Keratinocyte (primary cell): ENCODE measurements around the gene HMGB1. TPM values are rescaled to one million over a fixed set of nuclear protein-coding genes. Genes with fewer than 3 reads are reported as not detected.

ENCODE experiments used
- DNase-seq: peaks from one replicate; pipeline ENCODE4 v3.0.0-alpha.2; 2011; ENCODE audit warnings: low read depth, missing footprints, low spot score
- FAIRE-seq: peaks from 2 replicates; lab custom pipeline; 2011; peaks lifted over from hg19 to GRCh38; lab: Jason Lieb, UNC
- H2AFZ ChIP-seq: 2 replicates; pipeline ENCODE4 v1.6.0; 2012; ENCODE audit warnings: low read length, control low read depth, inconsistent platforms; ENCODE audit not compliant: control insufficient read depth
- H3K27ac ChIP-seq: 2 replicates; pipeline ENCODE4 v1.5.1; 2011; ENCODE audit warnings: low read length; ENCODE audit not compliant: control insufficient read depth, insufficient read depth
- H3K27me3 ChIP-seq: 3 replicates; pipeline ENCODE4 v1.6.0; 2011; ENCODE audit warnings: low read length; ENCODE audit not compliant: control insufficient read depth, insufficient read depth; ENCODE audit errors: extremely low read depth
- H3K36me3 ChIP-seq, 2 experiments: 2 replicates in 1 of 2; 3 replicates in 1 of 2; pipeline ENCODE4 v1.5.1; 2011; ENCODE audit warnings: low read length in 2 of 2, mild to moderate bottlenecking in 1 of 2; ENCODE audit not compliant: control insufficient read depth in 2 of 2, insufficient read depth in 2 of 2; ENCODE audit errors: extremely low read depth in 1 of 2
- H3K4me1 ChIP-seq: 3 replicates; pipeline ENCODE4 v1.5.1; 2011; ENCODE audit warnings: low read length; ENCODE audit not compliant: control insufficient read depth, insufficient read depth; ENCODE audit errors: extremely low read depth
- H3K4me2 ChIP-seq: 3 replicates; pipeline ENCODE4 v1.6.0; 2011; ENCODE audit warnings: low read depth, low read length; ENCODE audit not compliant: control insufficient read depth, insufficient read depth; ENCODE audit errors: extremely low read depth
- H3K4me3 ChIP-seq, 3 experiments: fragments of 200-600 bp in 1 of 3; sonication (generic) in 1 of 3; 2 replicates in 2 of 3; 3 replicates in 1 of 3; pipeline ENCODE4 v1.5.1; 2011 to 2016; ENCODE audit warnings: low read length in 3 of 3, mild to moderate bottlenecking in 3 of 3, control low read depth in 2 of 3, inconsistent platforms in 1 of 3, low read depth in 1 of 3, mixed read lengths in 1 of 3, mixed run types in 1 of 3, moderate library complexity in 1 of 3; ENCODE audit not compliant: control insufficient read depth in 2 of 3, insufficient read depth in 2 of 3; ENCODE audit errors: extremely low read depth in 1 of 3
- H3K79me2 ChIP-seq: 2 replicates; pipeline ENCODE4 v1.6.0; 2012; ENCODE audit warnings: low read length; ENCODE audit not compliant: control insufficient read depth, insufficient read depth
- H3K9ac ChIP-seq: 3 replicates; pipeline ENCODE4 v1.6.0; 2011; ENCODE audit warnings: low read length; ENCODE audit not compliant: control insufficient read depth, insufficient read depth; ENCODE audit errors: extremely low read depth
- H3K9me1 ChIP-seq: 3 replicates; pipeline ENCODE4 v1.6.0; 2011; ENCODE audit warnings: low read length; ENCODE audit not compliant: control insufficient read depth, insufficient read depth; ENCODE audit errors: extremely low read depth
- H3K9me3 ChIP-seq: 2 replicates; pipeline ENCODE4 v1.5.1; 2012; ENCODE audit warnings: low read depth, low read length; ENCODE audit not compliant: control insufficient read depth
- H4K20me1 ChIP-seq: 3 replicates; pipeline ENCODE4 v1.6.0; 2011; ENCODE audit warnings: low read length; ENCODE audit not compliant: control insufficient read depth, insufficient read depth; ENCODE audit errors: extremely low read depth
- EZH2 ChIP-seq: IDR thresholded peaks from one replicate; pipeline ENCODE4 v1.6.1; 2012; ENCODE audit warnings: inconsistent platforms, mild to moderate bottlenecking, low read length, moderate library complexity
- dilution Hi-C: fragments of 300-500 bp; cut with MboI; formaldehyde crosslinking; loops from one replicate; pipeline ENCODE4 v1.7.0; 2020; ENCODE audit warnings: low sequenced_read_pairs; ENCODE audit not compliant: extremely low pct_ligation_motif_present
- polyA plus RNA-seq, 5 experiments: library from polyadenylated mRNA; depleted of rRNA in 3 of 5; stranded (reverse) in 3 of 5; stranded (forward) in 1 of 5; unstranded in 1 of 5; fragments of >200 nt; gene quantifications; 1 replicate in 1 of 5; 2 replicates in 3 of 5; 3 replicates in 1 of 5; pipeline versions ENCODE4 v1.2.1 to v1.2.3, GENCODE V29; 2011 to 2012; ENCODE audit warnings: missing spikeins in 2 of 5, low read depth in 1 of 5, low replicate concordance in 1 of 5
- TF ChIP-seq, protein P1 (sequence below), 3 experiments: IDR thresholded peaks in 1 of 3; conservative IDR thresholded peaks in 1 of 3; optimal IDR thresholded peaks in 1 of 3; 2 replicates in 2 of 3; 3 replicates in 1 of 3; pipeline versions ENCODE3 to v1.5.1; 2011; ENCODE audit warnings: low read length in 3 of 3, mild to moderate bottlenecking in 3 of 3, moderate library complexity in 2 of 3, control low read depth in 1 of 3, inconsistent platforms in 1 of 3; ENCODE audit not compliant: insufficient read depth in 2 of 3; ENCODE audit errors: extremely low read depth in 1 of 3

The HMGB1 gene
- polyA plus RNA-seq, 1 donor (not counting 4 experiments of a cell fraction or from before 2014, with no cell fraction given) = 221 TPM

GRCh38 chr13:30479883-30480219, 14.1 kb upstream of the HMGB1 start:
- DNase-seq (no peak), FAIRE-seq (no peak)
- no peak overlapping the region for H3K4me3 ChIP-seq
- dilution Hi-C loops = no loop called here
- no peak for TF ChIP-seq EZH2
- TF ChIP-seq, protein P1, sequence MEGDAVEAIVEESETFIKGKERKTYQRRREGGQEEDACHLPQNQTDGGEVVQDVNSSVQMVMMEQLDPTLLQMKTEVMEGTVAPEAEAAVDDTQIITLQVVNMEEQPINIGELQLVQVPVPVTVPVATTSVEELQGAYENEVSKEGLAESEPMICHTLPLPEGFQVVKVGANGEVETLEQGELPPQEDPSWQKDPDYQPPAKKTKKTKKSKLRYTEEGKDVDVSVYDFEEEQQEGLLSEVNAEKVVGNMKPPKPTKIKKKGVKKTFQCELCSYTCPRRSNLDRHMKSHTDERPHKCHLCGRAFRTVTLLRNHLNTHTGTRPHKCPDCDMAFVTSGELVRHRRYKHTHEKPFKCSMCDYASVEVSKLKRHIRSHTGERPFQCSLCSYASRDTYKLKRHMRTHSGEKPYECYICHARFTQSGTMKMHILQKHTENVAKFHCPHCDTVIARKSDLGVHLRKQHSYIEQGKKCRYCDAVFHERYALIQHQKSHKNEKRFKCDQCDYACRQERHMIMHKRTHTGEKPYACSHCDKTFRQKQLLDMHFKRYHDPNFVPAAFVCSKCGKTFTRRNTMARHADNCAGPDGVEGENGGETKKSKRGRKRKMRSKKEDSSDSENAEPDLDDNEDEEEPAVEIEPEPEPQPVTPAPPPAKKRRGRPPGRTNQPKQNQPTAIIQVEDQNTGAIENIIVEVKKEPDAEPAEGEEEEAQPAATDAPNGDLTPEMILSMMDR (optimal IDR thresholded peaks at IDR 0.05 in 1 of 3, IDR thresholded peaks at IDR 0.05 in 1 of 3, conservative IDR thresholded peaks at IDR 0.05 in 1 of 3; ENCODE audit: extremely low read depth in 1 of 3, insufficient read depth in 2 of 3, low read length in 3 of 3) = no peak
- no peak overlapping the region for H3K4me2 ChIP-seq
- H3K27ac ChIP-seq = no peak overlapping the region
- no peaks in the 10 kb centered on the region for H3K79me2 ChIP-seq
- H2AFZ ChIP-seq = no peak overlapping the region
- no peaks in the 10 kb centered on the region for H3K27me3 ChIP-seq
- H3K36me3 ChIP-seq = no peaks in the 10 kb centered on the region
- H3K4me1 ChIP-seq = peaks cover 11% of the 10 kb centered on the region
- H3K9ac ChIP-seq = no peak overlapping the region
- H4K20me1 ChIP-seq = no peaks in the 10 kb centered on the region
- H3K9me1 ChIP-seq = no peaks in the 10 kb centered on the region
- no peaks in the 10 kb centered on the region for H3K9me3 ChIP-seq

DNA sequence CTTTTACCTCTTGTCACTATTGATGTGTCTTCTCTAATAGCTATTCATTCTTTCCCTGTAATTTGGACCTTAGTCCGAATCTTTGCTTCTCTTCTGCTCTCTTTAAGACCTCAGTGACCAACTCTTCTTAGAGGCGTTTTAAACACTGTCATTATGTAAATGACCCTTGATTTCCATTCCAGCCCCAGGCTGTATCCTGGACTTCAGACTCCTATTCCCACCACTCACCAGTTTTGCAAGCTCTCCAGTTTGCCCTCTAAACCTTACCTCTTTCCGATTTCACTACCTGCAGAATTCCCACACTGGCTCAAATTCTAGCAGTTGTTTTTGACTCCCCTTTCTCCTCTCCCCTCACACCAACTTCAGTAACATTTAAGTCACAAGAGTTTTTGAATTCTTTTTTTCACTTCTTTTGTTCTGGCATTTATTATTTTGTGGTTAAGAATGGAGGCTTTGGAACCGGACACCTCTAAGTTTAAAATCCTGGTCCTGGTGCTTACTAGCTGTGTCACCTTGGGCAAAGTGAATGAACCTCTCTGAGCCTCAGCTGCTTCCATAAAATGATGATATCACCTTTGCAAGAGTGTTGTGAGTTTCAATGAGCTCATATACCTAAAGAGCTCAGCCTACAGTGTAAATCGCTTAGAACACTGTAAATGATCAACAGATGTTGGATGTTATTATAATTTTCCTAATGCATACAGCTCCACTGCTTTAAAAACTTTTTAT, 13.6 kb upstream of the HMGB1 start:
- no peaks in the 10 kb centered on the region for H4K20me1 ChIP-seq
- TF ChIP-seq, protein P1 (optimal IDR thresholded peaks at IDR 0.05 in 1 of 3, IDR thresholded peaks at IDR 0.05 in 1 of 3, conservative IDR thresholded peaks at IDR 0.05 in 1 of 3; ENCODE audit: extremely low read depth in 1 of 3, insufficient read depth in 2 of 3, low read length in 3 of 3) = no peak
- TF ChIP-seq EZH2 = no peak
- dilution Hi-C loops = no loop called here

More for the DNA sequence above, 13.6 kb upstream of the HMGB1 start:
- Histone ChIP-seq H3K9me1 (no peaks in the 10 kb centered on the region), H3K9ac (no peak overlapping the region), H3K36me3 (no peaks in the 10 kb centered on the region), H3K9me3 (no peaks in the 10 kb centered on the region), H2AFZ (no peak overlapping the region), H3K79me2 (no peaks in the 10 kb centered on the region), H3K4me2 (no peak overlapping the region), H3K27ac (no peak overlapping the region), H3K4me3 (no peak overlapping the region), H3K27me3 (no peaks in the 10 kb centered on the region), H3K4me1 (peaks cover 11% of the 10 kb centered on the region)
- no peak for DNase-seq
- FAIRE-seq = no peak
